ENCODE data around the gene MAST2. TPM values are rescaled to one million over a fixed set of nuclear protein-coding genes. Genes with fewer than 3 reads are reported as not detected.

The MAST2 gene
- total RNA-seq, 1 experiment from 2014 or later: 38.4 TPM

GRCh38 chr1:45891087-45891486, 87.7 kb downstream of the MAST2 start:
- ChIA-PET CTCF (no interaction called here), POLR2A (ENCODE audit: low non-redundant PET) (interaction anchor here (0.7 kb wide), 1 partner anchor 50 kb away, joined by 5 read pairs; no protein-coding TSS in a partner anchor)
- H3K27ac ChIP-seq (ENCODE audit: low read depth, low read length, poor library complexity, severe bottlenecking): no peak overlapping the region
- H3K4me1 ChIP-seq (ENCODE audit: insufficient read depth, low read length, poor library complexity, severe bottlenecking): no peaks in the 10 kb centered on the region
- H3K27me3 ChIP-seq (replicated peaks; ENCODE audit: insufficient read depth, low read depth, low read length, poor library complexity): no peaks in the 10 kb centered on the region
- intact Hi-C loops (cut with micrococcal nuclease; ENCODE audit: unreplicated experiment): no loop called here
- no TSS peak for BruUV-seq (replicated peaks)
- TF ChIP-seq CTCF (conservative IDR thresholded peaks at IDR 0.05; ENCODE audit: low read depth, low read length): no peak
- TF ChIP-seq EZH2 (IDR thresholded peaks at IDR 0.05; ENCODE audit: borderline replicate concordance, low read depth, low read length, poor library complexity, severe bottlenecking): no peak
- no peak for DNase-seq (ENCODE audit: low spot score)
- no peak overlapping the region for H3K4me3 ChIP-seq (ENCODE audit: low read depth, low read length, poor library complexity, severe bottlenecking)
- H3K9me3 ChIP-seq (ENCODE audit: low read depth, low read length, poor library complexity, severe bottlenecking): no peaks in the 10 kb centered on the region
- H3K36me3 ChIP-seq (ENCODE audit: insufficient read depth, low read length, poor library complexity, severe bottlenecking): no peaks in the 10 kb centered on the region

- BruUV-seq (replicated peaks): no TSS peak
- intact Hi-C loops (cut with micrococcal nuclease; ENCODE audit: unreplicated experiment): no loop called here
- no peaks in the 10 kb centered on the region for H3K9me3 ChIP-seq (ENCODE audit: low read depth, low read length, poor library complexity, severe bottlenecking)
- no peaks in the 10 kb centered on the region for H3K4me1 ChIP-seq (ENCODE audit: insufficient read depth, low read length, poor library complexity, severe bottlenecking)
- no peak for TF ChIP-seq CTCF (conservative IDR thresholded peaks at IDR 0.05; ENCODE audit: low read depth, low read length)
- TF ChIP-seq EZH2 (IDR thresholded peaks at IDR 0.05; ENCODE audit: borderline replicate concordance, low read depth, low read length, poor library complexity, severe bottlenecking): no peak
- DNase-seq (ENCODE audit: low spot score): no peak
- H3K27me3 ChIP-seq (replicated peaks; ENCODE audit: insufficient read depth, low read depth, low read length, poor library complexity): no peaks in the 10 kb centered on the region
- ChIA-PET POLR2A (ENCODE audit: low non-redundant PET) (no interaction called here), CTCF (no interaction called here)
- H3K4me3 ChIP-seq (ENCODE audit: low read depth, low read length, poor library complexity, severe bottlenecking): no peak overlapping the region
- H3K27ac ChIP-seq (ENCODE audit: low read depth, low read length, poor library complexity, severe bottlenecking): no peak overlapping the region
- H3K36me3 ChIP-seq (ENCODE audit: insufficient read depth, low read length, poor library complexity, severe bottlenecking): no peaks in the 10 kb centered on the region
Measured at GRCh38 chr1:45892068-45892785, 88.8 kb downstream of the MAST2 start.

GRCh38 chr1:45894331-45894730, 90.9 kb downstream of the MAST2 start:
- TF ChIP-seq CTCF (conservative IDR thresholded peaks at IDR 0.05; ENCODE audit: low read depth, low read length) (no peak), EZH2 (IDR thresholded peaks at IDR 0.05; ENCODE audit: borderline replicate concordance, low read depth, low read length, poor library complexity, severe bottlenecking) (no peak)
- no peaks in the 10 kb centered on the region for H3K36me3 ChIP-seq (ENCODE audit: insufficient read depth, low read length, poor library complexity, severe bottlenecking)
- no peak overlapping the region for H3K27ac ChIP-seq (ENCODE audit: low read depth, low read length, poor library complexity, severe bottlenecking)
- H3K27me3 ChIP-seq (replicated peaks; ENCODE audit: insufficient read depth, low read depth, low read length, poor library complexity): no peaks in the 10 kb centered on the region
- H3K4me1 ChIP-seq (ENCODE audit: insufficient read depth, low read length, poor library complexity, severe bottlenecking): no peaks in the 10 kb centered on the region
- ChIA-PET POLR2A (ENCODE audit: low non-redundant PET) (no interaction called here), CTCF (no interaction called here)
- H3K4me3 ChIP-seq (ENCODE audit: low read depth, low read length, poor library complexity, severe bottlenecking): no peak overlapping the region
- intact Hi-C loops (cut with micrococcal nuclease; ENCODE audit: unreplicated experiment): no loop called here
- no peaks in the 10 kb centered on the region for H3K9me3 ChIP-seq (ENCODE audit: low read depth, low read length, poor library complexity, severe bottlenecking)
- DNase-seq (ENCODE audit: low spot score): no peak
- BruUV-seq (replicated peaks): no TSS peak

All from A673 (cell line).